ENCODE data around the gene MOGAT1. TPM values are rescaled to one million over a fixed set of nuclear protein-coding genes. Genes with fewer than 3 reads are reported as not detected.

MOGAT1 gene
- total and polyA plus RNA-seq, 9 of the 15 experiments (the other 6 are each of a cell fraction or from before 2014, with no cell fraction given) = not detected

- no peak for TF ChIP-seq ZNF609 (CRISPR knock-in tag; IDR thresholded peaks at IDR 0.05; ENCODE audit: borderline replicate concordance)
- TF ChIP-seq TAF9B (IDR thresholded peaks at IDR 0.05; ENCODE audit: partially characterized antibody) = no peak
- no peak for TF ChIP-seq DNMT1 (IDR thresholded peaks at IDR 0.05)
- TF ChIP-seq BACH1 (tag; IDR thresholded peaks at IDR 0.05) = no peak
- TF ChIP-seq EWSR1 (IDR thresholded peaks at IDR 0.05; ENCODE audit: borderline replicate concordance, low read depth, partially characterized antibody) = no peak
- no peak for TF ChIP-seq STAG1 (CRISPR knock-in tag; IDR thresholded peaks at IDR 0.05; ENCODE audit: borderline replicate concordance)
- no peak for TF ChIP-seq ZNF764 (CRISPR knock-in tag; IDR thresholded peaks at IDR 0.05; ENCODE audit: low read depth)
- no peak for TF ChIP-seq ZNF77 (CRISPR knock-in tag; IDR thresholded peaks at IDR 0.05)
- TF ChIP-seq NCOR1 (IDR thresholded peaks at IDR 0.05) = no peak
- TF ChIP-seq ZBTB33 (CRISPR knock-in tag; IDR thresholded peaks at IDR 0.05) = no peak
- no peak for TF ChIP-seq ZNF217 (CRISPR knock-in tag; IDR thresholded peaks at IDR 0.05)
- peak; percentile 86 for TF ChIP-seq NFE2 (IDR thresholded peaks at IDR 0.05; ENCODE audit: low read depth)
- no peak for TF ChIP-seq STAT5A (IDR thresholded peaks at IDR 0.05; ENCODE audit: borderline replicate concordance, low read length)
- no peak for TF ChIP-seq HMG20A (CRISPR knock-in tag; conservative IDR thresholded peaks at IDR 0.05)
- no peak for TF ChIP-seq XRCC4 (IDR thresholded peaks at IDR 0.05; ENCODE audit: extremely low read depth, insufficient read depth, insufficient read length)
- peak; percentile 76 for TF ChIP-seq MAFG (tag; conservative IDR thresholded peaks at IDR 0.05)
- peak; percentile 68 for TF ChIP-seq MAFF (IDR thresholded peaks at IDR 0.05; ENCODE audit: low read length)
- TF ChIP-seq PHB2 (IDR thresholded peaks at IDR 0.05; ENCODE audit: low read depth) = no peak
- no peak for TF ChIP-seq BRF1 (IDR thresholded peaks at IDR 0.05; ENCODE audit: borderline replicate concordance, extremely low read depth, insufficient read length)
- TF ChIP-seq ZNF668 (CRISPR knock-in tag; IDR thresholded peaks at IDR 0.05) = no peak
- TF ChIP-seq KAT8 (IDR thresholded peaks at IDR 0.05; ENCODE audit: low read depth) = no peak
- TF ChIP-seq CREM (IDR thresholded peaks at IDR 0.05; ENCODE audit: low read depth) = 0 out of 2 replicates have a peak, but pooled peaks have one; percentile 8
Measured at GRCh38 chr2:222738809-222739208, 67.4 kb downstream of the MOGAT1 start (continued).
